ENCODE measurements around the gene CDK11A.
"Not testable (repeated sequence)": the region's sequence is repeated elsewhere in the genome, so short reads cannot be mapped to it uniquely, and the experiment has no call there.

The CDK11A gene

GRCh38 chr1:1684031-1684681 is 40.0 kb downstream of the CDK11A start:
- DNase-seq (ENCODE audit: low read depth): no peak

- no peak for DNase-seq (ENCODE audit: low read depth)
Observed at GRCh38 chr1:1683104-1683905, 40.9 kb downstream of the CDK11A start.

- no peak for DNase-seq (ENCODE audit: low read depth)
Observed at GRCh38 chr1:1680912-1681273, 43.3 kb downstream of the CDK11A start.

GRCh38 chr1:1680031-1680911 is 43.9 kb downstream of the CDK11A start:
- DNase-seq (ENCODE audit: low read depth): no peak

GRCh38 chr1:1678581-1679380 is 45.4 kb downstream of the CDK11A start:
- DNase-seq (ENCODE audit: low read depth): no peak

- DNase-seq (ENCODE audit: low read depth): no peak
Observed at GRCh38 chr1:1677718-1678580, 46.2 kb downstream of the CDK11A start.

GRCh38 chr1:1676087-1676486 is 48.1 kb downstream of the CDK11A start:
- DNase-seq (ENCODE audit: low read depth): not testable (repeated sequence)

- DNase-seq (ENCODE audit: low read depth): not testable (repeated sequence)
Observed at GRCh38 chr1:1675218-1675617, 48.9 kb downstream of the CDK11A start.

- not testable (repeated sequence) for DNase-seq (ENCODE audit: low read depth)
Observed at GRCh38 chr1:1674806-1675205, 49.4 kb downstream of the CDK11A start.

- no peak for DNase-seq (ENCODE audit: low read depth)
Observed at GRCh38 chr1:1672181-1672965, 51.8 kb downstream of the CDK11A start.

- DNase-seq (ENCODE audit: low read depth): no peak
Observed at GRCh38 chr1:1671365-1672119, 52.6 kb downstream of the CDK11A start.

- no peak for DNase-seq (ENCODE audit: low read depth)
Observed at GRCh38 chr1:1670866-1671265, 53.3 kb downstream of the CDK11A start.

- DNase-seq (ENCODE audit: low read depth): no peak
Observed at GRCh38 chr1:1669468-1670440, 54.4 kb downstream of the CDK11A start.

GRCh38 chr1:1666526-1666925 is 57.6 kb downstream of the CDK11A start:
- DNase-seq (ENCODE audit: low read depth): no peak

- DNase-seq (ENCODE audit: low read depth): no peak
Observed at GRCh38 chr1:1665815-1666251, 58.3 kb downstream of the CDK11A start.

- no peak for DNase-seq (ENCODE audit: low read depth)
Observed at GRCh38 chr1:1664941-1665814, 59.0 kb downstream of the CDK11A start.

GRCh38 chr1:1664318-1664717 is 59.8 kb downstream of the CDK11A start:
- not testable (repeated sequence) for DNase-seq (ENCODE audit: low read depth)

Data from stromal cell of bone marrow (primary cell).